HepG2 (cell line): Measurements from ENCODE around the gene FOXK2. TPM values are rescaled to one million over a fixed set of nuclear protein-coding genes. Genes with fewer than 3 reads are reported as not detected.

ENCODE experiments used
- AHR ChIP-seq: IDR thresholded peaks from 2 replicates; pipeline ENCODE4 v1.6.1; 2018; ENCODE audit warnings: missing genetic modification reagents, missing compliant biosample characterization
- ASH2L ChIP-seq: fragments of 300-600, 200-600 bp; sonication (generic); IDR thresholded peaks from 2 replicates; pipeline ENCODE4 v1.7.0; 2017; ENCODE audit warnings: low read depth, mild to moderate bottlenecking, moderate library complexity, mixed read lengths, low read length; ENCODE audit not compliant: insufficient read length
- DNMT3B ChIP-seq: conservative IDR thresholded peaks from 2 replicates; pipeline ENCODE4 v1.6.1; 2016; ENCODE audit warnings: missing biosample characterization, control low read depth
- HNRNPH1 ChIP-seq: fragments of 200-400 bp; formaldehyde crosslinking; optimal IDR thresholded peaks from 2 replicates; pipeline ENCODE3; 2017; ENCODE audit warnings: mild to moderate bottlenecking, low read depth, low read length
- HNRNPLL ChIP-seq: fragments of 200-400 bp; formaldehyde crosslinking; IDR thresholded peaks from 2 replicates; pipeline ENCODE4 v1.6.1; 2017; ENCODE audit warnings: mild to moderate bottlenecking, low read depth, low read length; ENCODE audit not compliant: poor library complexity, severe bottlenecking
- IRX3 ChIP-seq: sonication (generic); formaldehyde crosslinking; IDR thresholded peaks from 2 replicates; pipeline ENCODE4 v1.8.1; 2023; ENCODE audit warnings: mild to moderate bottlenecking, low read depth, missing genetic modification reagents, borderline replicate concordance
- KAT8 ChIP-seq: IDR thresholded peaks from 2 replicates; pipeline ENCODE4 v1.6.1; 2016; ENCODE audit warnings: missing genetic modification reagents, missing compliant biosample characterization
- KLF9 ChIP-seq: IDR thresholded peaks from 2 replicates; pipeline ENCODE4 v1.6.1; 2016; ENCODE audit warnings: low read depth
- MAZ ChIP-seq, 2 experiments: sonication (generic) in 1 of 2; formaldehyde crosslinking in 1 of 2; IDR thresholded peaks; 2 replicates each; pipeline versions ENCODE4 v1.5.0 to v1.6.1; 2012 to 2020; ENCODE audit warnings: low read depth in 2 of 2, mild to moderate bottlenecking in 2 of 2, borderline replicate concordance in 1 of 2, improper control_type of control experiment in 1 of 2, low read length in 1 of 2, missing genetic modification reagents in 1 of 2, moderate library complexity in 1 of 2
- NFE2L2 ChIP-seq: fragments of 150-350 bp; IDR thresholded peaks from 2 replicates; pipeline ENCODE4 v1.6.1; 2014; ENCODE audit warnings: low read length
- NONO ChIP-seq, 2 experiments: fragments of 450-650 bp in 1 of 2; sonication (generic) in 1 of 2; formaldehyde crosslinking in 1 of 2; IDR thresholded peaks in 1 of 2; conservative IDR thresholded peaks in 1 of 2; 2 replicates each; pipeline versions ENCODE4 v1.6.1 to v1.8.0; 2017 to 2022; ENCODE audit warnings: mild to moderate bottlenecking in 1 of 2, missing genetic modification reagents in 1 of 2, moderate library complexity in 1 of 2
- PCBP1 ChIP-seq: fragments of 200-400 bp; formaldehyde crosslinking; IDR thresholded peaks from 2 replicates; pipeline ENCODE4 v1.6.1; 2017; ENCODE audit warnings: mild to moderate bottlenecking, low read depth, low read length, borderline replicate concordance
- POLR2G ChIP-seq: fragments of 200-400 bp; formaldehyde crosslinking; IDR thresholded peaks from 2 replicates; pipeline ENCODE4 v1.6.1; 2018; ENCODE audit warnings: mild to moderate bottlenecking, low read depth, low read length, moderate library complexity
- PTBP1 ChIP-seq: fragments of 200-400 bp; formaldehyde crosslinking; IDR thresholded peaks from 2 replicates; pipeline ENCODE4 v1.6.1; 2018; ENCODE audit warnings: low read length, low read depth; ENCODE audit not compliant: poor library complexity, severe bottlenecking
- RXRA ChIP-seq: sonication (generic); formaldehyde crosslinking; IDR thresholded peaks from 2 replicates; pipeline ENCODE4 v1.5.1; 2020; ENCODE audit warnings: missing genetic modification reagents
- SMAD1 ChIP-seq: sonication (generic); formaldehyde crosslinking; IDR thresholded peaks from 2 replicates; pipeline ENCODE4 v1.4.0; 2020; ENCODE audit warnings: missing genetic modification reagents, low read depth, mild to moderate bottlenecking, borderline replicate concordance
- SMC3 ChIP-seq: IDR thresholded peaks from 2 replicates; pipeline ENCODE4 v1.6.1; 2011; ENCODE audit warnings: low read length, improper control_type of control experiment
- TEAD2 ChIP-seq: sonication (generic); formaldehyde crosslinking; IDR thresholded peaks from 2 replicates; pipeline ENCODE4 v1.9.0; 2021; ENCODE audit warnings: missing genetic modification reagents
- XRCC5 ChIP-seq: fragments of 200-400 bp; formaldehyde crosslinking; optimal IDR thresholded peaks from 2 replicates; pipeline ENCODE3; 2017; ENCODE audit warnings: mild to moderate bottlenecking, low read length
- ZFP82 ChIP-seq: sonication (generic); formaldehyde crosslinking; IDR thresholded peaks from 2 replicates; pipeline ENCODE4 v1.5.1; 2020; ENCODE audit warnings: mild to moderate bottlenecking, missing genetic modification reagents, borderline replicate concordance
- ZNF10 ChIP-seq: sonication (generic); formaldehyde crosslinking; IDR thresholded peaks from 2 replicates; pipeline ENCODE4 v1.4.0; 2020; ENCODE audit warnings: mild to moderate bottlenecking, low read depth, missing genetic modification reagents, borderline replicate concordance
- ZNF160 ChIP-seq: sonication (generic); formaldehyde crosslinking; IDR thresholded peaks from 2 replicates; pipeline ENCODE4 v1.8.0; 2022; ENCODE audit warnings: mild to moderate bottlenecking, inconsistent platforms, missing genetic modification reagents
- ZNF24 ChIP-seq: fragments of 450-650 bp; IDR thresholded peaks from 2 replicates; pipeline ENCODE4 v1.6.1; 2017; ENCODE audit warnings: antibody characterized with exemption, mild to moderate bottlenecking
- ZNF556 ChIP-seq: sonication (generic); formaldehyde crosslinking; IDR thresholded peaks from 2 replicates; pipeline ENCODE4 v1.4.0; 2020; ENCODE audit warnings: mild to moderate bottlenecking, missing genetic modification reagents, borderline replicate concordance
- ZNF562 ChIP-seq: sonication (generic); formaldehyde crosslinking; IDR thresholded peaks from 2 replicates; pipeline ENCODE4 v1.8.0; 2022; ENCODE audit warnings: missing genetic modification reagents, borderline replicate concordance
- polyA plus RNA-seq, 8 experiments: library from polyadenylated mRNA; depleted of rRNA in 3 of 8; stranded (reverse) in 7 of 8; unstranded in 1 of 8; fragments of >200 nt; fragmentation: Illumina TruSeq in 4 of 8; extraction: Trizol in 4 of 8; gene quantifications; 2 replicates each; pipeline versions ENCODE4 v1.2.1 to v1.2.3, GENCODE V29; 2011 to 2016; ENCODE audit warnings: low read depth in 4 of 8, missing spikeins in 1 of 8, mixed read lengths in 1 of 8; ENCODE audit not compliant: insufficient read depth in 1 of 8
- total RNA-seq, 5 experiments: library from RNA; depleted of rRNA; stranded (reverse); fragments of >200 nt; fragmentation: Illumina TruSeq; extraction: Trizol; gene quantifications; 2 replicates each; pipeline ENCODE4 v1.2.3, GENCODE V29; 2016; ENCODE audit warnings: low read depth in 1 of 5
- TF ChIP-seq, protein P1 (sequence below): sonication (generic); formaldehyde crosslinking; IDR thresholded peaks from 2 replicates; pipeline ENCODE4 v1.5.0; 2020; ENCODE audit warnings: mild to moderate bottlenecking, missing genetic modification reagents, borderline replicate concordance
- TF ChIP-seq, protein P2 (sequence below): sonication (generic); IDR thresholded peaks from 2 replicates; pipeline ENCODE4 v1.6.1; 2016; ENCODE audit warnings: low read depth, borderline replicate concordance

The FOXK2 gene
- total and polyA plus RNA-seq, 2 of the 13 experiments (the other 11 are each of a cell fraction or from before 2014, with no cell fraction given), result 67.1 to 67.2 TPM

DNA sequence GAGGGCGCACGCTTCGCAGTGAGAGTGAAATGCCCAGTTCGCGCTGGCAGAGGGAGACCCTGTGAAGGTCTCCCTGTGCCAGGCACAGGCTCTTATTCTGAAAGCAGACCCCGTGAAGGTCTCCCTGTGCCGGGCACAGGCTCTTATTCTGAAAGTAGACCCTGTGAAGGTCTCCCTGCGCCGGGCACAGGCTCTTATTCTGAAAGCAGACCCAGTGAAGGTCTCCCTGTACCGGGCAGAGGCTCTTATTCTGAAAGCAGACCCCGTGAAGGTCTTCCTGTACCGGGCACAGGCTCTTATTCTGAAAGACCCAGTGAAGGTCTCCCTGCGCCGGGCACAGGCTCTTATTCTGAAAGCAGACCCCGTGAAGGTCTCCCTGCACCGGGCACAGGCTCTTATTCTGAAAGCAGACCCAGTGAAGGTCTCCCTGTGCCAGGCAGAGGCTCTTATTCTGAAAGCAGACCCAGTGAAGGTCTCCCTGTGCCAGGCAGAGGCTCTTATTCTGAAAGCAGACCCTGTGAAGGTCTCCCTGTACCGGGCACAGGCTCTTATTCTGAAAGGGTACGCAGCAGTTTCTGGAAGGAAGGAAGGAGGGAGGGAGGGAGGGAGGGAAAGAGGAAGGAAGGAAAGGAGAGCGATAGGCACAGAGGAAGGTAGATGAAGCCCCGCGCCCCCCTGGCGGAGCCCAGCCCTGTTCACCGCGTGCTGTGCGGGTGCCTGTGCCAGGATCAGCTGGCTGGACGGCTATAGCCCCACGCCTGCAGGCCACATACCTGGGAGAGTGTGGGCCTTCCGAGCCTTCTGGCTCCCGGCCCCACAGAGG lies 73.4 kb downstream of the FOXK2 start (continued):
- TF ChIP-seq ZNF556 (CRISPR knock-in tag) (0 out of 2 replicates have a peak, but pooled peaks have one; percentile 14), SMC3 (no peak), PCBP1 (peak; percentile 70; the same call in 1 of the 2 replicates), MAZ (IDR thresholded peaks at IDR 0.05; ENCODE audit: borderline replicate concordance, low read depth, low read length) (peak; percentile 22; the same call in 1 of the 2 replicates), MAZ (CRISPR knock-in tag; IDR thresholded peaks at IDR 0.05; ENCODE audit: low read depth) (no peak), IRX3 (CRISPR knock-in tag) (no peak), TEAD2 (CRISPR knock-in tag) (no peak), POLR2G (peak; percentile 52; the same call in 1 of the 2 replicates), PTBP1 (no peak), DNMT3B (CRISPR knock-in tag) (no peak), RXRA (CRISPR knock-in tag) (0 out of 2 replicates have a peak, but pooled peaks have one; percentile 33), ZNF160 (CRISPR knock-in tag) (no peak), KAT8 (CRISPR knock-in tag) (no peak), SMAD1 (CRISPR knock-in tag) (0 out of 2 replicates have a peak, but pooled peaks have one; percentile 20), NONO (IDR thresholded peaks at IDR 0.05) (no peak), NONO (CRISPR knock-in tag; conservative IDR thresholded peaks at IDR 0.05) (peak; percentile 28; the same call in 1 of the 2 replicates), KLF9 (no peak), NFE2L2 (no peak), ZFP82 (no peak), ASH2L (peak; percentile 24), HNRNPH1 (no peak), ZNF24 (no peak), HNRNPLL (peak; percentile 40), AHR (no peak), ZNF562 (no peak), XRCC5 (peak; percentile 69), ZNF10 (no peak)
- TF ChIP-seq, protein P1, sequence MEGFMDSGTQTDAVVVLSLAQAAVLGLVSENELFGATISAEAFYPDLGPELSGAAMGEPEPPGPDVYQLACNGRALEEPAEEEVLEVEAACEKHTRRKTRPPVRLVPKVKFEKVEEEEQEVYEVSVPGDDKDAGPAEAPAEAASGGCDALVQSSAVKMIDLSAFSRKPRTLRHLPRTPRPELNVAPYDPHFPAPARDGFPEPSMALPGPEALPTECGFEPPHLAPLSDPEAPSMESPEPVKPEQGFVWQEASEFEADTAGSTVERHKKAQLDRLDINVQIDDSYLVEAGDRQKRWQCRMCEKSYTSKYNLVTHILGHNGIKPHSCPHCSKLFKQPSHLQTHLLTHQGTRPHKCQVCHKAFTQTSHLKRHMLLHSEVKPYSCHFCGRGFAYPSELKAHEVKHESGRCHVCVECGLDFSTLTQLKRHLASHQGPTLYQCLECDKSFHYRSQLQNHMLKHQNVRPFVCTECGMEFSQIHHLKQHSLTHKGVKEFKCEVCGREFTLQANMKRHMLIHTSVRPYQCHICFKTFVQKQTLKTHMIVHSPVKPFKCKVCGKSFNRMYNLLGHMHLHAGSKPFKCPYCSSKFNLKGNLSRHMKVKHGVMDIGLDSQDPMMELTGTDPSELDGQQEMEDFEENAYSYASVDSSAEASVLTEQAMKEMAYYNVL (CRISPR knock-in tag), result peak; percentile 50; the same call in 1 of the 2 replicates
- TF ChIP-seq, protein P2, sequence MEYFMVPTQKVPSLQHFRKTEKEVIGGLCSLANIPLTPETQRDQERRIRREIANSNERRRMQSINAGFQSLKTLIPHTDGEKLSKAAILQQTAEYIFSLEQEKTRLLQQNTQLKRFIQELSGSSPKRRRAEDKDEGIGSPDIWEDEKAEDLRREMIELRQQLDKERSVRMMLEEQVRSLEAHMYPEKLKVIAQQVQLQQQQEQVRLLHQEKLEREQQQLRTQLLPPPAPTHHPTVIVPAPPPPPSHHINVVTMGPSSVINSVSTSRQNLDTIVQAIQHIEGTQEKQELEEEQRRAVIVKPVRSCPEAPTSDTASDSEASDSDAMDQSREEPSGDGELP, result no peak; the same call in 1 of the 2 replicates
